Activated CD8-positive, alpha-beta memory T cell treated with anti-CD3 and anti-CD28 coated beads for 36 hours (primary cell): ENCODE data around the gene KRTCAP2. TPM values are rescaled to one million over a fixed set of nuclear protein-coding genes. Genes with fewer than 3 reads are reported as not detected.

ENCODE experiments used
- CTCF ChIA-PET: fragments of 350-600 bp; sonication (Branson Sonifier 250); formaldehyde crosslinking; loops from one replicate; lab custom pipeline; 2021; ENCODE audit warnings: antibody characterized with exemption; lab: Charles Lee
- POLR2A ChIA-PET: fragments of 350-600 bp; sonication (Branson Sonifier 250); formaldehyde crosslinking; loops from one replicate; lab custom pipeline; 2021; ENCODE audit warnings: antibody characterized with exemption; lab: Charles Lee
- total RNA-seq, 2 experiments: library from RNA; stranded (reverse); gene quantifications; one replicate each; pipeline ENCODE4 v1.2.3, GENCODE V29; 2021

Gene KRTCAP2
- total RNA-seq, 2 experiments from 2014 or later = 179 to 199 TPM

- POLR2A ChIA-PET = no interaction called here
- CTCF ChIA-PET = interaction anchor here (1.0 kb wide), 1 partner anchor 41 kb away, joined by 3 read pairs; the partner anchor contains the start of gene KRTCAP2
Observed at GRCh38 chr1:155131285-155131684, 41.8 kb downstream of the KRTCAP2 start.

- CTCF ChIA-PET = interaction anchor here (0.8 to 4.4 kb wide), 4 partner anchors 37 to 42 kb away, joined by 3 to 14 read pairs (median 5); partner anchors contain the start of gene KRTCAP2
- POLR2A ChIA-PET = no interaction called here
Observed at GRCh38 chr1:155130272-155131006, 42.7 kb downstream of the KRTCAP2 start.

- ChIA-PET POLR2A (no interaction called here), CTCF (interaction anchor here (0.7 to 4.4 kb wide), 5 partner anchors 37 to 113 kb away, joined by 3 to 14 read pairs (median 4); partner anchors contain the start of gene KRTCAP2)
Observed at GRCh38 chr1:155128755-155129473, 44.2 kb downstream of the KRTCAP2 start.

GRCh38 chr1:155127967-155128754, 44.9 kb downstream of the KRTCAP2 start:
- POLR2A ChIA-PET = no interaction called here

GRCh38 chr1:155127105-155127966, 45.8 kb downstream of the KRTCAP2 start, which contains the start of gene EFNA1:
Gene EFNA1, plus strand, starts transcription at chr1:155127876. Its CDS starts 102 bp downstream, at chr1:155127978.
- POLR2A ChIA-PET = no interaction called here

More at GRCh38 chr1:155127967-155128754, 44.9 kb downstream of the KRTCAP2 start:
- CTCF ChIA-PET = interaction anchor here (1.0 to 4.4 kb wide), 4 partner anchors 36 to 45 kb away, joined by 3 to 14 read pairs (median 6); partner anchors contain the start of gene KRTCAP2

GRCh38 chr1:155126556-155127104, 46.5 kb downstream of the KRTCAP2 start:
- ChIA-PET POLR2A (no interaction called here), CTCF (interaction anchor here (1.6 to 4.4 kb wide), 2 partner anchors 35 to 41 kb away, joined by 4 to 14 read pairs; no protein-coding TSS in a partner anchor)

More at GRCh38 chr1:155127105-155127966, 45.8 kb downstream of the KRTCAP2 start, which contains the start of gene EFNA1:
- CTCF ChIA-PET = interaction anchor here (2.5 to 4.4 kb wide), 2 partner anchors 36 to 40 kb away, joined by 8 to 14 read pairs; no protein-coding TSS in a partner anchor

- POLR2A ChIA-PET = no interaction called here
- CTCF ChIA-PET = interaction anchor here (1.0 to 2.5 kb wide), 5 partner anchors 35 to 260 kb away, joined by 4 to 9 read pairs (median 4); partner anchors contain the start of gene KRTCAP2
Observed at GRCh38 chr1:155125946-155126555, 47.1 kb downstream of the KRTCAP2 start.

- CTCF ChIA-PET = interaction anchor here (1.0 to 2.5 kb wide), 5 partner anchors 34 to 260 kb away, joined by 4 to 9 read pairs (median 4); partner anchors contain the start of gene KRTCAP2
- POLR2A ChIA-PET = no interaction called here
Observed at GRCh38 chr1:155125511-155125945, 47.6 kb downstream of the KRTCAP2 start.

- POLR2A ChIA-PET = no interaction called here
- CTCF ChIA-PET = interaction anchor here (1.0 to 2.5 kb wide), 5 partner anchors 33 to 259 kb away, joined by 4 to 9 read pairs (median 4); partner anchors contain the start of gene KRTCAP2
Observed at GRCh38 chr1:155124503-155125463, 48.3 kb downstream of the KRTCAP2 start.

- ChIA-PET CTCF (interaction anchor here (0.7 to 2.5 kb wide), 2 partner anchors 44 to 370 kb away, joined by 4 to 9 read pairs; no protein-coding TSS in a partner anchor), POLR2A (no interaction called here)
Observed at GRCh38 chr1:155123801-155124200, 49.3 kb downstream of the KRTCAP2 start.

GRCh38 chr1:155122308-155122707, 50.8 kb downstream of the KRTCAP2 start:
- CTCF ChIA-PET = interaction anchor here (1.2 kb wide), 1 partner anchor 46 kb away, joined by 4 read pairs; no protein-coding TSS in a partner anchor
- POLR2A ChIA-PET = interaction anchor here (1.0 kb wide), 1 partner anchor 928 kb away, joined by 3 read pairs; no protein-coding TSS in a partner anchor

GRCh38 chr1:155121249-155121648, 51.9 kb downstream of the KRTCAP2 start:
- ChIA-PET CTCF (interaction anchor here (1.1 to 1.5 kb wide), 2 partner anchors 12 to 30 kb away, joined by 3 to 6 read pairs; no protein-coding TSS in a partner anchor), POLR2A (no interaction called here)

- POLR2A ChIA-PET = no interaction called here
- CTCF ChIA-PET = interaction anchor here (1.5 kb wide), 1 partner anchor 29 kb away, joined by 6 read pairs; no protein-coding TSS in a partner anchor
Observed at GRCh38 chr1:155120253-155120652, 52.9 kb downstream of the KRTCAP2 start.
